Activated CD8-positive, alpha-beta memory T cell treated with anti-CD3 and anti-CD28 coated beads, Interleukin-2, amount 50 U/mL, for 48 hours (primary cell): ENCODE measurements around the gene EID3.
"Not testable (repeated sequence)": the region's sequence is repeated elsewhere in the genome, so short reads cannot be mapped to it uniquely, and the experiment has no call there.

ENCODE experiments used
- DNase-seq: peaks from one replicate; pipeline ENCODE4 v3.0.0-alpha.2; 2020

Gene EID3

GRCh38 chr12:104290320-104290719, 13.2 kb upstream of the EID3 start:
- DNase-seq: no peak

GRCh38 chr12:104290855-104291254, 12.7 kb upstream of the EID3 start:
- no peak for DNase-seq

- DNase-seq: no peak
These were observed 11.5 kb upstream of the EID3 start for GRCh38 chr12:104291867-104292524.

- DNase-seq: no peak
These were observed 10.4 kb upstream of the EID3 start for GRCh38 chr12:104292872-104293794.

- DNase-seq: not testable (repeated sequence)
These were observed 9.2 kb upstream of the EID3 start for GRCh38 chr12:104294158-104294859.

GRCh38 chr12:104294927-104295668, 8.4 kb upstream of the EID3 start:
- DNase-seq: no peak

- no peak for DNase-seq
These were observed 7.6 kb upstream of the EID3 start for GRCh38 chr12:104295954-104296353.

GRCh38 chr12:104296718-104297117, 6.8 kb upstream of the EID3 start:
- no peak for DNase-seq

- DNase-seq: no peak
These were observed 5.9 kb upstream of the EID3 start for GRCh38 chr12:104297477-104298113.

- no peak for DNase-seq
These were observed 3.6 kb upstream of the EID3 start for GRCh38 chr12:104299842-104300481.

- DNase-seq: no peak
These were observed 896 bp downstream of the EID3 start for GRCh38 chr12:104304261-104305009.

- no peak for DNase-seq
These were observed 1.8 kb downstream of the EID3 start for GRCh38 chr12:104305349-104305748.

- no peak for DNase-seq
These were observed 2.8 kb downstream of the EID3 start for GRCh38 chr12:104306376-104306775.

- no peak for DNase-seq
These were observed 3.6 kb downstream of the EID3 start for GRCh38 chr12:104306943-104307654.

- no peak for DNase-seq
These were observed 4.1 kb downstream of the EID3 start for GRCh38 chr12:104307655-104308000.

GRCh38 chr12:104309446-104309993, 6.0 kb downstream of the EID3 start:
- no peak for DNase-seq

GRCh38 chr12:104310751-104311633, 7.5 kb downstream of the EID3 start:
- DNase-seq: no peak

GRCh38 chr12:104312202-104312601, 8.7 kb downstream of the EID3 start:
- no peak for DNase-seq

- DNase-seq: no peak
These were observed 9.1 kb downstream of the EID3 start for GRCh38 chr12:104312654-104313053.
